Lower leg skin (tissue), 4 donors: Measurements from ENCODE around the gene ZNF112. TPM values are rescaled to one million over a fixed set of nuclear protein-coding genes. Genes with fewer than 3 reads are reported as not detected.

ENCODE experiments used
- DNase-seq, 2 donors: peaks; one replicate each; pipeline ENCODE4 v3.0.0-alpha.2; 2019; ENCODE audit warnings: low spot score in 2 of 2
- H3K4me3 ChIP-seq: fragments of 200-600 bp; sonication (generic); 2 replicates; pipeline ENCODE4 v1.5.1; 2017; ENCODE audit warnings: mild to moderate bottlenecking, low read depth; ENCODE audit not compliant: poor library complexity, severe bottlenecking
- CTCF ChIP-seq, 3 donors: fragments of 450-650 bp; IDR thresholded peaks; one replicate each; pipeline ENCODE4 v1.5.1; 2016; ENCODE audit warnings: antibody characterized with exemption in 3 of 3, mild to moderate bottlenecking in 3 of 3, moderate library complexity in 2 of 3
- POLR2A ChIP-seq, 2 donors: fragments of 450-650 bp; IDR thresholded peaks; one replicate each; pipeline ENCODE4 v1.6.1; 2016 to 2017; ENCODE audit warnings: antibody characterized with exemption in 2 of 2, mild to moderate bottlenecking in 1 of 2, moderate library complexity in 1 of 2
- WGBS, 2 donors: methylation state at CpG; one replicate each; pipeline ENCODE4 v1.1.5; 2018; 5-methylcytosine and 5-hydroxymethylcytosine counted together
- intact Hi-C: fragments of 100-400 bp; cut with DNase I; formaldehyde crosslinking; loops from one replicate; pipeline ENCODE4 v1.15.0; 2023; ENCODE audit warnings: low total_unique reads
- total RNA-seq, 4 donors: library from RNA; depleted of rRNA; stranded (reverse); fragments of >200 nt; gene quantifications; one replicate each; pipeline ENCODE4 v1.1.0, GENCODE V29; 2016

The ZNF112 gene
- total RNA-seq, 4 donors from 2014 or later: 3.0 to 4.4 (median 3.9) TPM

- intact Hi-C loops: no loop called here
- 93 to 98% methylated on average over 1 of the region's 1 CpG for WGBS, 2 donors
Measured at GRCh38 chr19:44332145-44332544, 24.3 kb downstream of the ZNF112 start.

DNA sequence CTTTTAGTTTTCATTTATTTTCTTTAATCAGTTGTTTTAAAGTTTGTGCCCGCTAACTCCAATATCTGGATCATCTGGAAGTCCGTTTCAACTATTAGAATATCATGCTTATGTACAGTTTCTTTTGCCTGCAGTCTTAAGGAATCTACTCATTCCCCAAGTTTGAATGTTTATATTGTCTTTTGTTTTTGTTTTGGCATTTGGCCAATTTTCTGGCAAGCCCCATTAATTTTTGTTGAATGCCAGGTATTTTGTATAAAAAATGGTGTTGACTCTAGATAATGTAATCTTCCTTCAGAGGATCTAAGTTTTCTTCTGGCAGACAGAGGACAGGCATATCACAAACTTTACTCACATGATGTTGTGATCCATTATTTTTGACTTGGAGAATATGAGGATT, 40.6 kb downstream of the ZNF112 start:
- 66 to 90% methylated on average over 2 of the region's 2 CpGs for WGBS, 2 donors
- TF ChIP-seq POLR2A (IDR thresholded peaks at IDR 0.05): no peak
- no peak for TF ChIP-seq CTCF (IDR thresholded peaks at IDR 0.05)
- DNase-seq: no peak
- no peak overlapping the region for H3K4me3 ChIP-seq
- intact Hi-C loops: no loop called here

More at GRCh38 chr19:44332145-44332544, 24.3 kb downstream of the ZNF112 start:
- H3K4me3 ChIP-seq: no peak overlapping the region
- TF ChIP-seq CTCF (IDR thresholded peaks at IDR 0.05) (no peak), POLR2A (IDR thresholded peaks at IDR 0.05) (no peak)
- no peak for DNase-seq

GRCh38 chr19:44313231-44313630, 43.2 kb downstream of the ZNF112 start:
- no peak for DNase-seq
- intact Hi-C loops: no loop called here
- TF ChIP-seq CTCF (IDR thresholded peaks at IDR 0.05) (no peak), POLR2A (IDR thresholded peaks at IDR 0.05) (no peak)
- 94 to 100% methylated on average over 1 of the region's 1 CpG for WGBS, 2 donors
- no peak overlapping the region for H3K4me3 ChIP-seq

DNA sequence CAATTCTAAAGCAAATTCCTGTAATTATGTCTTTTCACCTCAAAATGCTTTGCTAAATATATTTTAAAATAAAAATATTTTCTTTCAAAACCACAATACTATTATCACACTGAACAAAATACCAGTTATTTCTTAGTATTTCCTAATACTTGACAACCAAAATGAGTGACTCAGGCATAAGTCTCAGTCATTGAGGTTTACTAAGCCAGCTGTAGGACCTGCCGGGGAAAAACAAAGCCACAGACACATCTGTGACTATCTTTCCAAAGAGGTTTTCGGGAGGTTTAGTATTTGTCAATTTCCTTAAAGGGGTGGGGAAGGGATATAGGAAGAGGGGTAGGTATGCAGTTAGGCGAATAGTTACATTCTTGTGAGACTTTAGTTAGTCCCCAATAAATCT, 48.5 kb downstream of the ZNF112 start:
- no peak for DNase-seq
- TF ChIP-seq POLR2A (IDR thresholded peaks at IDR 0.05) (no peak), CTCF (IDR thresholded peaks at IDR 0.05) (no peak)
- whole genome bisulfite sequencing, 2 donors: 88 to 92% methylated on average over 3 of the region's 3 CpGs
- H3K4me3 ChIP-seq: no peak overlapping the region
- intact Hi-C loops: no loop called here

- intact Hi-C loops: no loop called here
- TF ChIP-seq CTCF (IDR thresholded peaks at IDR 0.05) (no peak), POLR2A (IDR thresholded peaks at IDR 0.05) (no peak)
- 89 to 90% methylated on average over 15 of the region's 15 CpGs for WGBS, 2 donors
Measured at GRCh38 chr19:44306283-44306682, 50.2 kb downstream of the ZNF112 start.

DNA sequence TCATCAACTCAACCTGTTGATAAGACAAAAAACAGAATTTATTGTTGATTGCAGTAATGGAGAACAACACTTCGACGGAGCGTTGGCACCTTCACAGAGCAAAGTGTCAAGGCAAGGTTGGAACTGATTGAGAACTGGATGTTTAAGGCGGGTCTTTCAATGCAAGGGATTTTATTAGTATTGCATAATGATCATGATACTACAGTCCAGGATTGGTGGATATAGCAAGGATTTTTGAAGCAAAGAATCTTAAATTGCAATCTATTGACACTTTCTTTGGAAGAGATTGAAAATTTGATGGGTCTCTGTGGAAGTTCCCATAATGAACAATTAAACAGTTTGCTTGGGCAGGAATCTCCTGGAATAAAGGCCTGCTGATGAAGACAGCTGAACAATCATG, 51.0 kb downstream of the ZNF112 start:
- no peak for DNase-seq
- H3K4me3 ChIP-seq: no peak overlapping the region
- 86 to 96% methylated on average over 4 of the region's 4 CpGs for WGBS, 2 donors
- TF ChIP-seq CTCF (IDR thresholded peaks at IDR 0.05) (no peak), POLR2A (IDR thresholded peaks at IDR 0.05) (no peak)
- intact Hi-C loops: no loop called here

More at GRCh38 chr19:44306283-44306682, 50.2 kb downstream of the ZNF112 start:
- no peak for DNase-seq
- H3K4me3 ChIP-seq: no peak overlapping the region
